Measurements from ENCODE around the gene FGF6. TPM values are rescaled to one million over a fixed set of nuclear protein-coding genes. Genes with fewer than 3 reads are reported as not detected.

FGF6 gene
- total and polyA plus RNA-seq, 2 donors (not counting 1 experiment from before 2014, with no cell fraction given): not detected

DNA sequence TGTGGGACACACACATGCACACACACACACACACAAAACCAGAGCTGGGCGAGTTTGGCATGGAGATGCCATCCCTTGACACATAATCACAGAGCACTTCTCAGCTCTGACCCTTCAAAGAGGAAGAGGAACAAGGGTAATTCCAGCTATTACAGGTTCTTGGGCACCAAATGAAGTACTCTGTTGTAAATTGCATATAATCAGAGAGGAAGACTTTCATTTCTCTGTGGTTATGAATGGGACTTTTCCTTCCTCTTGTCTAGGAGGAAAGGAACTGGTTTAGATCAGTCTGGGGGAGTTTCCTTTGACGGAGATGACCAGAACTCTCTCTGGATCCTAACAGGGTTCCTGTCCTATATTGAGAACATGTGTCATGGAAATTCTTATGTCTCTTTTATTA is 26.4 kb upstream of the FGF6 start:
- no peaks in the 10 kb centered on the region for H4K20me1 ChIP-seq (ENCODE audit: control insufficient read depth, extremely low read depth, insufficient read depth, low read length)
- no peaks in the 10 kb centered on the region for H3K4me1 ChIP-seq (ENCODE audit: control insufficient read depth, extremely low read depth, insufficient read depth, low read length)
- H3K79me2 ChIP-seq (ENCODE audit: control insufficient read depth, insufficient read depth, low read length): no peaks in the 10 kb centered on the region
- no peaks in the 10 kb centered on the region for H3K36me3 ChIP-seq (ENCODE audit: control insufficient read depth, insufficient read depth, low read length)
- DNase-seq (ENCODE audit: low read depth in 2 of 2): no peak
- H3K9me3 ChIP-seq (ENCODE audit: control insufficient read depth, insufficient read depth, low read depth, low read length): no peaks in the 10 kb centered on the region
- H3K9ac ChIP-seq (ENCODE audit: insufficient read depth, low read length): no peak overlapping the region
- H3K4me2 ChIP-seq (ENCODE audit: extremely low read depth, insufficient read depth, low read length): no peak overlapping the region
- H2AFZ ChIP-seq (ENCODE audit: low read length): no peak overlapping the region
- no peaks in the 10 kb centered on the region for H3K27me3 ChIP-seq (ENCODE audit: control insufficient read depth, insufficient read depth, low read length)
- no peak overlapping the region for H3K4me3 ChIP-seq (replicated peaks in 1 of 4; ENCODE audit: control extremely low read depth in 1 of 4, insufficient read depth in 1 of 4, low read depth in 3 of 4, low read length in 4 of 4)
- no peak for TF ChIP-seq EZH2 (IDR thresholded peaks at IDR 0.05; ENCODE audit: low read length, missing control alignments)
- TF ChIP-seq, protein P1, sequence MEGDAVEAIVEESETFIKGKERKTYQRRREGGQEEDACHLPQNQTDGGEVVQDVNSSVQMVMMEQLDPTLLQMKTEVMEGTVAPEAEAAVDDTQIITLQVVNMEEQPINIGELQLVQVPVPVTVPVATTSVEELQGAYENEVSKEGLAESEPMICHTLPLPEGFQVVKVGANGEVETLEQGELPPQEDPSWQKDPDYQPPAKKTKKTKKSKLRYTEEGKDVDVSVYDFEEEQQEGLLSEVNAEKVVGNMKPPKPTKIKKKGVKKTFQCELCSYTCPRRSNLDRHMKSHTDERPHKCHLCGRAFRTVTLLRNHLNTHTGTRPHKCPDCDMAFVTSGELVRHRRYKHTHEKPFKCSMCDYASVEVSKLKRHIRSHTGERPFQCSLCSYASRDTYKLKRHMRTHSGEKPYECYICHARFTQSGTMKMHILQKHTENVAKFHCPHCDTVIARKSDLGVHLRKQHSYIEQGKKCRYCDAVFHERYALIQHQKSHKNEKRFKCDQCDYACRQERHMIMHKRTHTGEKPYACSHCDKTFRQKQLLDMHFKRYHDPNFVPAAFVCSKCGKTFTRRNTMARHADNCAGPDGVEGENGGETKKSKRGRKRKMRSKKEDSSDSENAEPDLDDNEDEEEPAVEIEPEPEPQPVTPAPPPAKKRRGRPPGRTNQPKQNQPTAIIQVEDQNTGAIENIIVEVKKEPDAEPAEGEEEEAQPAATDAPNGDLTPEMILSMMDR (conservative IDR thresholded peaks at IDR 0.05 in 1 of 2, IDR thresholded peaks at IDR 0.05 in 1 of 2; ENCODE audit: low read depth in 1 of 2, low read length in 2 of 2): no peak
- H3K27ac ChIP-seq (ENCODE audit: insufficient read depth, low read length): no peak overlapping the region

DNA sequence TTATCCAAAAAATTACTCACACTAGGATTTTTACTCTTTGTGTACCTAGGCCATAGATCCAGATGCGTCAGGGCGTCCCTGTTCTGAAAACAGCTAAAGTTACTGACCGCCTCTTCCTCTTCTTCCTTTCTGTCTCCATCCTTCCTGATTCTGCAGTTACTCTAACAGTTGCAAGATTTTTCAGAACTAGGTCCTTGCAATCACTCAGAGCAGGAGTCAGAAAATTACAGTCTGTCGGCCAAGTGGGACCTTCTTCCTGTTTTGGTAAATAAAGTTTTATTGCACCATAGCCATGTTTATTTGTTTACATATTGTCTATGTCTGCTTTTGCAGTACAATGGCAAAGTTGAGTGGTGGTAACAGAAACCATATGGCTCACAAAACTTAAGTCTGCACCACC is 25.6 kb upstream of the FGF6 start:
- H3K4me3 ChIP-seq (replicated peaks in 1 of 4; ENCODE audit: control extremely low read depth in 1 of 4, insufficient read depth in 1 of 4, low read depth in 3 of 4, low read length in 4 of 4): no peak overlapping the region
- no peaks in the 10 kb centered on the region for H3K4me1 ChIP-seq (ENCODE audit: control insufficient read depth, extremely low read depth, insufficient read depth, low read length)
- no peaks in the 10 kb centered on the region for H3K36me3 ChIP-seq (ENCODE audit: control insufficient read depth, insufficient read depth, low read length)
- H4K20me1 ChIP-seq (ENCODE audit: control insufficient read depth, extremely low read depth, insufficient read depth, low read length): no peaks in the 10 kb centered on the region
- H2AFZ ChIP-seq (ENCODE audit: low read length): no peak overlapping the region
- TF ChIP-seq, protein P1 (conservative IDR thresholded peaks at IDR 0.05 in 1 of 2, IDR thresholded peaks at IDR 0.05 in 1 of 2; ENCODE audit: low read depth in 1 of 2, low read length in 2 of 2): no peak
- TF ChIP-seq EZH2 (IDR thresholded peaks at IDR 0.05; ENCODE audit: low read length, missing control alignments): no peak
- H3K27ac ChIP-seq (ENCODE audit: insufficient read depth, low read length): no peak overlapping the region
- no peaks in the 10 kb centered on the region for H3K9me3 ChIP-seq (ENCODE audit: control insufficient read depth, insufficient read depth, low read depth, low read length)
- H3K9ac ChIP-seq (ENCODE audit: insufficient read depth, low read length): no peak overlapping the region
- no peaks in the 10 kb centered on the region for H3K79me2 ChIP-seq (ENCODE audit: control insufficient read depth, insufficient read depth, low read length)
- no peak for DNase-seq (ENCODE audit: low read depth in 2 of 2)
- H3K4me2 ChIP-seq (ENCODE audit: extremely low read depth, insufficient read depth, low read length): no peak overlapping the region
- no peaks in the 10 kb centered on the region for H3K27me3 ChIP-seq (ENCODE audit: control insufficient read depth, insufficient read depth, low read length)

DNA sequence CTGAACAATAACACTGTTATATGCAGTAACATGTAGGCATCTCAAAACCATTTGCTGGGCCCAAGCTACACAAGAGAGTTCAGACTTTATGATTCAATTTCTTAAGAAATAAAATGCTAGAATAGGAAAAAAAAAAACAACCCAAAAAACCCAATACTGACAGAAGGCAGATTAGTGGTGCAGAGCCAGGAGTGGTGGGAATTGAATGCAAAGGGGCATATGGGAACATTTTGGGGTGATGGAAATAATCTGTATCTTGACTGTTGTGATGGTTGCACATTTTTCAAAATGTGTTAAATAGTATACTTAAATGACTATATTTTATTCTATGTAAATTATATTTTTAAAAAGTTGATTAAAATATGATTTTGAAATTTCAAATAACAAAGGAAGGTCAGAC is 23.4 kb upstream of the FGF6 start:
- H2AFZ ChIP-seq (ENCODE audit: low read length): no peak overlapping the region
- H3K9ac ChIP-seq (ENCODE audit: insufficient read depth, low read length): no peak overlapping the region
- no peaks in the 10 kb centered on the region for H3K9me3 ChIP-seq (ENCODE audit: control insufficient read depth, insufficient read depth, low read depth, low read length)

More for the DNA sequence above, 23.4 kb upstream of the FGF6 start:
- Histone ChIP-seq H3K36me3 (ENCODE audit: control insufficient read depth, insufficient read depth, low read length) (no peaks in the 10 kb centered on the region), H3K4me3 (replicated peaks in 1 of 4; ENCODE audit: control extremely low read depth in 1 of 4, insufficient read depth in 1 of 4, low read depth in 3 of 4, low read length in 4 of 4) (no peak overlapping the region), H4K20me1 (ENCODE audit: control insufficient read depth, extremely low read depth, insufficient read depth, low read length) (no peaks in the 10 kb centered on the region), H3K4me1 (ENCODE audit: control insufficient read depth, extremely low read depth, insufficient read depth, low read length) (no peaks in the 10 kb centered on the region), H3K4me2 (ENCODE audit: extremely low read depth, insufficient read depth, low read length) (no peak overlapping the region), H3K27ac (ENCODE audit: insufficient read depth, low read length) (no peak overlapping the region), H3K79me2 (ENCODE audit: control insufficient read depth, insufficient read depth, low read length) (no peaks in the 10 kb centered on the region), H3K27me3 (ENCODE audit: control insufficient read depth, insufficient read depth, low read length) (no peaks in the 10 kb centered on the region)
- no peak for DNase-seq (ENCODE audit: low read depth in 2 of 2)
- TF ChIP-seq, protein P1 (conservative IDR thresholded peaks at IDR 0.05 in 1 of 2, IDR thresholded peaks at IDR 0.05 in 1 of 2; ENCODE audit: low read depth in 1 of 2, low read length in 2 of 2): no peak
- TF ChIP-seq EZH2 (IDR thresholded peaks at IDR 0.05; ENCODE audit: low read length, missing control alignments): no peak

All from fibroblast of lung (primary cell).